Stimulated activated CD4-positive, alpha-beta T cell treated with anti-CD3 and anti-CD28 coated beads, Interleukin-4, amount 100 ng/mL, for 1 hour (primary cell): ENCODE data around the gene ATP1A3.
"Not testable (repeated sequence)": the region's sequence is repeated elsewhere in the genome, so short reads cannot be mapped to it uniquely, and the experiment has no call there.

ENCODE experiments used
- DNase-seq: peaks from one replicate; pipeline ENCODE4 v3.0.0-alpha.2; 2020

Gene ATP1A3

DNA sequence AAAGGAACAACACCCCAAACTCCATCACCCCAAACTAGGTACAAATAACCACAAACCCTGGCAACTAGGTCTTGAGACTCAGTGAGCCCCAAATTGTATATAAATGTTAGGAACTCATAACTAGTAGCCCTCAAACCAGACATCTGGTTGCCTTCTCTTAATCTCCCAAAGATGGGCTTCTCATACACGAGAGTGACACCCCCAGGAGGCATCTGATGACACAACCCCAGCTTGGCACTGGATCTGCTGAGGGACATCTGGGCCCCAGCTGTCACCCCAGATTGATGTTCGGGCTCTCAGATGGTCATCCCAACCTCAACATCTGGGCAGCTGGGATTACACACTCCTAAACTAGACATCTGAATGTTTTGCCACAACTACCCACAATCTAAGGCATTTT is 49.7 kb downstream of the ATP1A3 start:
- no peak for DNase-seq

DNA sequence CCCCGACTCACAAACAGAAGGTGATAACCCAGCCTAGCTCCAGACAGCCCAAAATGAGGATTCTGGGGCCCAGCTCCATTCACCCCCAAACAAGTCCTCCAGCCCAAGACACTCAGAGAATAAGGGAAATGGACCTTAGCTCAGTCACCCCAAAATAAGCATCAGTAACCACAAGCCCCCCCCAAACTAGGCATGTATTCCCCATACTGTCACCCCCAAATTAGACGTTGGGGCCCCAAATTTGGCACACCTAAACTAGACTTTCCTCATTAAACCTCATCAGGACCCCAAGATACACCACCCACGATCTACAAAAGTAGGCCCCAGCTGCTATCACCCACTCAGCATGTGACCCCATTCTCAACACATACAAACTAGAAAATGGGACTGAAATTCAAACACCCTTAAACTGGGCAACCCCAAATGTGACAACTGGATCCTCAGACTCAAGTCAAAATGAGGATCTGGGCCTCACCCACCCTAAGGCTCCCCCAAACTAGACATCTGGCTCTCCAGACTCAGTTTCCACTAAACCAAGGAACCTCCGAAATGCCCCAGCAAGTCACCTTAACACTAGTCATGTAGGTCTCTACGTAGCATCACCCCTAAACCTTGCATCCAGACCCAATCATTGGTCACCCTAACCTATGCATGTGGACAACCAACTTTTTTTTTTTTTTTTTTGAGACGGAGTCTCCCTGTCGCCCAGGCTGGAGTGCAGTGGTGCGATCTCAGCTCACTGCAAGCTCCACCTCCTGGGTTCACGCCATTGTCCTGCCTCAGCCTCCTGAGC is 52.4 kb downstream of the ATP1A3 start:
- no peak for DNase-seq

DNA sequence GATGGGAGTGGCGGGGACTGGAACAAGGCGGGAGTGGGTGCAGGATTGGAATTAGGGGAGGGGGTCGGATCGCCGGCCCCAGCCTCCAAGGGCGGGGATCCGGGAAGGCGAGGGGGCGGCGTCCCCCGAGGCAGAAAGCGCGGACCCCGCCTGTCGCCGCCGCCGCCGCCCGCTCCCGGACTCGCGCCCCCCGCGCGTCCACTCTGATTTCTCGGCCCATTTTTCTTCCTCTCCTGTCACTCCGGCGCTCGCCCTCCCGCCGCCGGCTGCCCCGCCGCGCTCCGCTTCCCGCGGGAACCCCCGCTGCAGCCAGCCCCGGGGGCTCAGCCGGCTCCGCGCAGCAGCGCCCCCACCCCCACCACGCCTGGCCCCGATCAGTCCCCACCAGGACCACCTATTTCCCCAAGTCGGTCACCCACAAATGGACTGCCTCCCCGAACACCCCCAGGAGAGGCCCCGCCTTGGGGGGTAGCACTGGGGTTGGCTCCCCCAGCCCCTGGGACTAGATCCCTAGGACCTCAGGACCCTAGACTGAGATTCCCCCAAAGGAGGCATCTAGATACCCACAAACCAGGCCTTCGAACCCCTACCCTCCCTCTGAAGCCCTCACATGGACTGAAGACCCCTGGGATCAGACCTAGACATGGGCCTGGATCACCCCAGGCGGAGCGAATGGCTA is 53.2 kb downstream of the ATP1A3 start:
- DNase-seq, result no peak

DNA sequence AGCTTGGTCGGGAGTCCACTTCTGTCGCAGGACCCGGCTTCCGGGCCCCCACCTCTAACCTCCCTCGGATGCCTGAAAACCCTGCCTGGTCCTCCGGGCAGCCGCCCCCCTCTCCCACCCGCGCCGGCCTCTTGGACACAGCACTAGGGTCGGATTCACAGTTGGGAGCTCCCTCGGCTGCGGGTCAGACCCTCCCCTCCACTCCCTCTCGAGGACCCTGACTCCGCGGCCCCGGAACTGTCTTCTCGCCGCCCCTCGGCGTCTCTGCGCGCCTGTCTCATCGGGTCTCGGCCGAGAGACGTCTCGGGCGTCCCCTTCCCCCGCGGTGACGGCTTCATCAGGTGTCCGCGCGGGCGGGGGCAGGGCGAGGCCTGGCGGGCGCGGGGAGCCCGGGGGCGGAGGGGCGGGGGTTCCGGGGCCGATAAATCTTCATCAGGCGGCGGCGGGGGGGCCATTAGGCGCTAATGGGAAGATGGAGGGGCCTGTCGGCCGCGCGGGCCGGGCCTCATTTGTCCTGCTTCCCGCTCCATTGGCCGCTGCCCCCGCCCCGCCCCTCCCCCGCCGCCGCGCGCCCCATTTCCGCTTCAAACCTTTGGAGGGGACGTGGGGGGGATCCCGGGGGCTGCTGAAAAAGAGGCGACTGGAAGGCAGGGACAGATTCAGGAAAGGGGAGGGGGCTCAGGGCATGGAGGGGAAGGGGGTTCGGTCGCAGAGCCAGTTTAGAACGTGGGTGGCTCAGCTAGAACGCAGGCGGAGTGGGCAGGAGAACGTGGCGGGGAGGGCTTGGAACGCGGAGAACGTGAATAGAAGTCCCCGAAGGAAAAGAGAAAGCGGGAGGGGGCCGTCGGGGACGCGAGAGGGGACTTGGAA is 53.9 kb downstream of the ATP1A3 start:
- DNase-seq, result peak; percentile 61

DNA sequence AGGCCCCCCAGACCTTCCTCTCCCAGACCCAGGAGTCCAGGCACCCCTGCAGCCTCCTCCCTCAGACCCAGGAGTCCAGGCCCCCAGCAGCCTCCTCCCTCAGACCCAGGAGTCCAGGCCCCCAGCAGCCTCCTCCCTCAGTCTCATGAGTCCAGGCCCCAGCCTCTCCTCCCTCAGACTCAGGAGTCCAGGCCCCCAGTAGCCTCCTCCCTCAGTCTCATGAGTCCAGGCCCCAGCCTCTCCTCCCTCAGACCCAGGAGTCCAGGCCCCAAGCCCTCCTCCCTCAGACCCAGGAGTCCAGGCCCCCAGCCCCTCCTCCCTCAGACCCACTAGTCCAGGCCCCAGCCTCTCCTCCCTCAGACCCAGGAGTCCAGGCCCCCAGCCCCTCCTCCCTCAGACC is 54.8 kb downstream of the ATP1A3 start:
- DNase-seq, result not testable (repeated sequence)

DNA sequence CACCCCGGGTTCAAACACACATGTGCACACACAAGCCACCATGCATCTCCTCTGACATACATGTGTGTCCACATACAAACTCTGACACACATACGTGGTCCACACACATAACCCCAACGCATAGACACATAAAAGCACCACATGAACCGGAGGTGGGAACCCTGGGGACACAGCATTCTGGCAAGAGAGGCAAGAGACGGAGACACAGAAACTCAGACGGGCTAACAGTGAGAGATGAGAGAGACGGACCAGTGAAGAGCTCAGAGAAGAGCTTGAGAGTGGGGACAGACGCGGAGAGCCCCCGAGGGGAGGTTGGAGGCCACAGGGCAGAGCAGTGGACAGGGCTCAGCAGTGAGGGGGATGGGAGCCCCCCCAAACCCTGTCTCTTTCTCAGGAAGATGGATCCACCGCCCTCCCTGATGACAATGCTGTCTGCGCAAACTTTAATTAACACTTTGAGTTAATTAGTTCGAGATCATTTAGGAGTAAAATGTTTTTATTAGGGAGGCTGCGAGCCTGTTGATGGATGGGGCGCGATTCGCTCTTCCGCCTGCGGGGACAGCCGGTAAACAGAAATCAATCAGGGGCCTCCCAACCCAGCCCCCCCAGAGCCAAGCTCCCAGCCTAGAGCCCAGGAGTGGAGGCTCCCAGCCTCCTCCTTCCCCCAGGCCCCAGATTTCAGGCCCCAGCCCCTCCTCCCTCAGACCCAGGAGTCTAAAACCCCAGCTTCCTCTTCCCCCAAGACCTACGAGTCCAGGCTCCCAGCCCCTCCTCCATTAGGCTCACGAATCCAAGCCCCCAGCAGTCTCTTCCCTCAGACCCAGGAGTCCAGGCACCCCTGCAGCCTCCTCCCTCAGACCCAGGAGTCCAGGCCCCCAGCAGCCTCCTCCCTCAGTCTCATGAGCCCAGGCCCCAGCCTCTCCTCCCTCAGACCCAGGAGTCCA is 56.2 kb downstream of the ATP1A3 start:
- DNase-seq, result no peak

DNA sequence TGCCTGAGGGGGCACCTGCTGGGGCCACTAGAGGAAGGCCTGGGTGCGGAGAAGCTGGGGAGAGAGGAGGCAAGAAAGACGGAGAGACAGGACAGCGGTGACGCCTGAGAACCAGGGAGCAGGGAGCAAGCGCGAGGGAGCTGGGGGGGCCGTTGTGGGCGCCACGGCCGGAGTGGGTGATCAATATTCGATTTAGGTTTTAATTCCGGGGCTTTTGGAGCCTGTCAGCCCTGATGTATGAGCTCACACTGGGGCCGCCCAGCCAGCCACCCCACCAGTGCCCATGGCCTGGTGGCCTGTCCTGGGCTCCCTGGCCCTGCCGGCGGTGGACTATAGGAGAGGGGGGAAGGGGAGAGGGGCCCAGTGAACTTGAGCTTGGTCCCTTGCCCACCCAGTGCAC is 57.1 kb downstream of the ATP1A3 start:
- DNase-seq, result no peak

DNA sequence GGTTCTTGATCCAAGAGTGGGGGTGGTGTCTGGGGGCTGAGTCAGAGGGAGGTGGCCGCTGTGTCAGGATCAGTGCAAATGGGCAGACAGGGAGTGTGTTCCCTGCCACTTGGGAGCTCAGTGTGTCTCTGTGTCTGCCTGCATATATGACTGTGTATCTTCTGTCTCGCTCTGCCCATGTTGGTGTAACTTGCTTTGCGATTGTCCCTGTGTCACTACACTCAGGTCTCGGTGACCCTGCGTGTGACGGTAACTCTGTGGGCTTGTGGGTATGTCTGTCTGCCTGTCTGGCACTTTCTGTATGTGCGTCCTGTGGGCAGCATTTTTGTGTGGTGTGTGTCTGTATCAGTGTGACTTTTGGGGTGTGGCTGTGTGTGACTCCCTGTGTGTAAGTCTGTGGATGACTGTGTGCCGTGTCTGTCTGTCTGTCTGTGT is 57.6 kb downstream of the ATP1A3 start:
- no peak for DNase-seq

DNA sequence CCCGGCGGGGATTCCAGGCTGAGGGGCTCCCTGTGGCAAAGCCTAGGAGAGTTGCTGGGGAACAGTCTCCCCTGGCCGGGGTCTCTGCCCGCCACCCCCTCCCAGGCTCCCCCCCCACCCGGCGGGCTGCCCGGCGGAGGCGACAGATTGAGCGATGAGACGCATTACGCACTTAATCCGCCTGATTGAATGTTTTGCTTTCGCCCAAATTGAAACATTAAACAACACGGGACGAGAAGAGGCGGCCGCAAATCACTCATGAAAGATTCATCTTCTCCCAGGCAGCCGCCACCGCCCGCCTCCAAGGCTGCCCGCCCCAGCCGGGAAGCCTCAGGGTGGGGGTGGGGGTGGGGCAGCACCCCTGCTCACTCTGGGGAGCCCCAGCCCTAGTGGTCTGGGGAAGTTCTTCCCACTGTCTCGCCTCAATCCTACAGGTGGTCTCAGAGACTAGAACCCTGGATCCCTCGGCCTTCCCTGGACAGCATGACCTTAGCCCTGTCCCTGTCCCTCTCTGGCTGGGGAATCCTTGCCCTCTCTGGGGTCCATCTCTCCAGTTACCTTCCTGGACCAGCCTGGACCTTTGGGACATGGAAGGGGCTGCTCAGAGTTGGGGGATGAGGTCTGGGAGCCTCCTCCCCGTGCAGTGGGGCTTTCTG is 58.1 kb downstream of the ATP1A3 start:
- no peak for DNase-seq

DNA sequence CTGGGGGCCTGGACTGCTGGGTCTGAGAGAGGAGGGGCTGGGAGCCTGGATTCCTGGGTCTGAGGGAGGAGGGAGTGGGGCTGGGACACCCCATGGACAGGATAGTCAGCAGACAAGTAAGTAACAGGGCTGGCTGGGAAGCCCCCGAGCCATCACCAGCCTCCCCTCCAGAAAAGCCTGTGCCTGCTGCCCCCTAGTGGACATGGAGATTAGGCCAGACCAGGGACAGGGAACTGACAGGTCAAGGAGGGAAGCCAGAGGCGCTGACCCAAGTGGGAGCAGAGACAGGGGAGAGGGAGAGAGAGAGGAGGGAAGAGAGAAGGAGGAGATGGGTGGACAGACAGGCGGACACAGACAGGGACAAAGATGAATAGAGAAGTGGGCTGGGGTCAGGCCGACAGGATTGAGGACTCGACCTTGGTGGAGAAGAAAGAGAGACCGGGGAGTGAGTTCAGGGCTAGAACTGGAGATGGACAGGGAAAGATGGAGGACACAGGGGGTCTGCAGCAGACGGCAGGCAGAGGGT is 59.1 kb downstream of the ATP1A3 start:
- peak; percentile 75 for DNase-seq

DNA sequence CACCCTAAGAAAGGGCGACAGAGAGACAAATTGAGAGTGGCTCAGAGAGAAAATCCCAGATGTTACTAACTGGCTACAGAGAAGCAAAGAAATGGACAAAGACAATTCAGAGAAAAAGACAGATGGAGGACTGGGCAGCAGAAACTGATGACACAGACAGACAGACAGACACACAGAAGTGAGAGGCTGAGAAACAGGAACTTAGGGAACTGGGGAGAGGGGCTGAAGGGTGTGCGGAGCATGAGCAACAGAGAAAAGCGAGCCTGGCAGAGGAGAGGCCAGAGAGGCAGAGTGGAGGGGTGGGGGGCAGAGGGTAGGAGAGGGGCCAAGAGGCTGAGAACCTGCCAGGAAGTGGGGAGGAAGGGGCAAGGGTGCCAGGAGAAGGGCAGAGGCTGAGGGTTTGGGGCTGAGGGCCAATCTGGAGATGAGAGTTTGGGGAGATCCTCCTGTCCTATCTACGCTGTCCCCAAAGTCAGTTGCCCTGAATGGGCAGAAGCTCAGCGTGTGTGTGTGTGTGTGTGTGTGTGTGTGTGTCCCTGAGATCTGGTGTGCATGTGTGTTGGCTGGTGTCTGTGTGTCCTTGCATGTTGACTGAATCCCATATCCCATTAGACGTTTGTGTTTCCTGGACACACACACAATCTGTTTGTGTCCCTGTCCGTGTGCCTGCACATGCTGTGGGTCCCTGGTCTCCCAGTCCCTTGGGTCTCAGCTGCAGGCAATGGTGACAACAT is 60.2 kb downstream of the ATP1A3 start:
- no peak for DNase-seq

DNA sequence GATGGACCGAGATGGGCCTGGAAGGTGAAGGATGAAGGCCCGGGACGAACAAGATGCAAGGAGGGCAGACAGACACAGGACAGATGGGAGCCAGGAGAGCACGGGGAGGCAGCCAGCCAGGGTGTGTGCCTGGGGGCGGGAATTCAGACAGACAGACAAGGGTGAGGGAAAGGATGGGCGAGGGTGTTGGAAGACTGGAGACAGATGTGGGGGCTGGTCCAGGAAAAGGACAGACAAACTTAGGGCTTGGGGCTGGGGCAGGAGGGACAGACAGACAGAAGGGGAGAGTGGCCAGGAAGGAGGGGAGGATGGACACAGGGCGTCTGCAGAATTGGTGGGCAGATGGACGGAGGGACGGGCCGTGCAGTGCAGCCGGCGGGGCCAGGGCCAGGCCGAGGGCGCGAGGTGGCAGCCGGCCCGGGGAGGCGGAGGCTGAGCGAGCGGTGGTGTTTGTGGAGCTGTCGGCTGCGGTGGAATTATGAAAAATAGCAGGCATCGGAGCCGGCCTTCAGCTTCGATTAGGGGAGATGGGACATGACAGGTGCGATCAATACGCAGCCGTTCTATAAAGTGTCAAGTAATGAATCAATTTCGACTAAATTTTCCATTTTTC is 61.2 kb downstream of the ATP1A3 start:
- DNase-seq, result no peak

DNA sequence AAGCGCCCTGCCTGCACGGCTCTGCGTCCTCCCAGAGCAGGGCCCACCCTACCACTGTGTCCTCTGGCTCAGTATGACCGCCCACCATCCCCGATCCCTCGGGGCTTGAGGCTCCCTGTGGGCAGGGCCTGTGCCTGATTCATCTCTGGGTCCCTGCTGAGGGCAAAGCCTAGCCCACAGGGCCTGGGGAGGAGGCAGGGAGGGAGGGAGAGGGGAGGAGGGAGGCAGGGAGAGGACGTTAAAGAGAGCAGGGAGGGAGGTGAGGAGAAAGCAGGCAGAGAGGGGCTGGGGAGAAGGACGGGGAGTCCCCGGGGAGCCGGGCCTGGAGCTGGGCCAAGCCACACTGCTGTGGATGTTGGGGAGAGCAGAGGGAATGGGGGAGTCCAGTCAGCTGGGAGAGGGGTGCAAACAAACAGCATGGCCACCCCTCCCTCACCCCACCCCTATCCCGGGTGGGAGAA is 61.7 kb downstream of the ATP1A3 start:
- no peak for DNase-seq

DNA sequence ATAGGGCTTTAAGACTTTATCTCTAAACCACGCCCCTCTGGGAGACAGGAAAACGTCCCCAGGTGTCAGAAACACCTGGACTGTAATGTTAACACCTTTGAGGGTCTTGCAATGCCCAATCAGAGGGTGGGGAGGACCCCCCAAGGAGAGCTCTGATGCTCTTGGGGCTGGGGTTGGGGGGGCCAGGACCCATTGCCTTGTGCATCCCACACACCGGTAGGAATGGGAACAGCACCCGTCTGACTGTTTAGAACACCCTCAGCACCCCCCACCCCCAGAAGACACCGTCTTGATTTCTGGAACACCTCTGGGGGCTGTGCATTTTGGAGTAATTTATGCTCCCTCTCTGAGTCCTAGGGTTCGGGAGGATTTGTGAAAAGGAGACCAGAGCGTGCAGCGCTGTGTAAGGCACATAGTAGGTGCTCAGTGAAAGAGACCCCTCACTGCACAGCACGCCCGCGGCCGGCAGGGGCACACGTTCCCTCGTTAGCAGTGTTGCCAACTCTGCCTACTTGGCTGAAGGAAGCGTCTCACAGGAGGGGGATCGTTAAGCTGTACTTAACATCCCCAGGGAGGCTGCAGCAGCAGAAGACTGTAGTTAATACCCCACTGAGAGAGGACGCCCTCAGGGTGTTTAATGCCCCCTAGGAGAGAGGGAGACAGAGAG is 63.0 kb downstream of the ATP1A3 start:
- DNase-seq, result no peak

DNA sequence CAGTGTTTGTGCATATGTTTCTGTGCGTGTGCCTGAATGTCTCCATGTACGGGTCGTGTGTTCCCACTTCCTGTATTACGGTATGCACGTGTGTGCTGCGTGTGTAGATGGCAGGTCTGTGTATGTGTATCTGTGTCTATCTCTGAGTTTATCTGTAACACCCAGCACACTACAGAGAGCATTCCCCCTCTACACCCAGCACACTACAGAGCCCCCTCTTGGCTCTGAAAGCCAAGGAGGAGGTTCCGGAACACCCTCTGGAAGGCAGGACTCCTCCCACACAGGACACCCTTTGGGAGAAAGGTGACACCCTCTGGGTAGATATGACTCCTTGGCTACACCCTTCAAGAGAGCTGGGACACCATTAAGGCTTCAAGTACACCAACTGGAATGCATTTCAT is 63.7 kb downstream of the ATP1A3 start:
- no peak for DNase-seq

DNA sequence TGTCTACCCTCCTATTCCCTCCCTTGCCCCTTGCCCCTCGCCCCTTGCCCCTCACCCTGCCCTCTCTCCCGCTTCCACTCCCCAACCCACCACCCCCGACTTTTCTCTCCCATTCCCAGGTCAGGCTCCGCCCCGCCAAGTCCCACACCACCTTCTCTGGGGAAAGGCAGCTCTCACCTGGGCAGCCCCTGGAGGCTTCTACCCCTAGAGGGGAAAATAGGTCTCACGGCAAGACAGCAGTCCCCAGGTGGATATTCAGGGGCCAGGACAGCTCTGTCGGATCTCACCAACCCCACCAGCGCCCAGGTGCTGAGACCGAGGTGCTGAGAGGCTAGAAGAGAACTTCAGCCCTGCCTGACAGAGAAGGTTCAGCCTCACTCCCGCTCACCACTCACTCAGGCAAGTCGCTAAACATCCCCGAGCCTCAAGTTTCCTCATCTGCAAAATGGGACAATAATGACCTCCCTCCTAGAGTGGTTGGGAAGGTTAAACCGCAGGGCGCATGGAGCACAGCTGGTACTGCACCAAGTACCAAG is 64.4 kb downstream of the ATP1A3 start:
- no peak for DNase-seq

DNA sequence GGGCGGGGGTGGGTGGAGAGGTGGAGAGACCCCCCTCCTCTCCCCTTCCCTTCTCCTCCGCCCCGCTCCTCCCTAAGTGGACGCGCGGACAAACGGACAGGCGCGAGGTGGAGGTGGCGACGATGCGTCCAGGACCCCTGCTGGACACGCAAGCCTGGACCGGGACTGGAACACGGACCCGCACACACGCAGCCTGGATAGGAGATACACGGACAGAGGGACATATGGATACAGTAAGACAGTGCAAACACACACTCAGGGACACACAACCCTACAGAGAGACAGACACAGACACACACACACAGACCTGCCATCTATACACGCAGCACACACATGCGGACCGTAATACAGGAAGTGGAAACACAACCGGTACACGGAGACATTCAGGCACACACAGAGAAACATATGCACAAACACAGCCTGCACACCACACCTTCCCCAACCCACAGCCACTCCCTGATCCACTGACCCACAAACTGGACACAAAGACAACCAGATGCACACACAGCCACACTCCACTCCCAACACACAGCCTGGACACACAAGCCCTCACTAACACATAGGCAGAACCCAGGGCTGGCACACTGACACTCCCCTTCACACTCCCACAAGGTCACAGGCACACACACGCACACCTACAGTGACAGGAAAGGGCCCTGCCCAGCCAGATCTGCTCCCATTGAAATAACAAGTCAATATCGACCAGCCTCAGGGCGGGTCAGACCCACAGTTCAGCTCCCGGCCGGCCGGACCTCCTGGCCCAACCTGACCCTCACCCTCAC is 65.1 kb downstream of the ATP1A3 start:
- DNase-seq, result no peak

DNA sequence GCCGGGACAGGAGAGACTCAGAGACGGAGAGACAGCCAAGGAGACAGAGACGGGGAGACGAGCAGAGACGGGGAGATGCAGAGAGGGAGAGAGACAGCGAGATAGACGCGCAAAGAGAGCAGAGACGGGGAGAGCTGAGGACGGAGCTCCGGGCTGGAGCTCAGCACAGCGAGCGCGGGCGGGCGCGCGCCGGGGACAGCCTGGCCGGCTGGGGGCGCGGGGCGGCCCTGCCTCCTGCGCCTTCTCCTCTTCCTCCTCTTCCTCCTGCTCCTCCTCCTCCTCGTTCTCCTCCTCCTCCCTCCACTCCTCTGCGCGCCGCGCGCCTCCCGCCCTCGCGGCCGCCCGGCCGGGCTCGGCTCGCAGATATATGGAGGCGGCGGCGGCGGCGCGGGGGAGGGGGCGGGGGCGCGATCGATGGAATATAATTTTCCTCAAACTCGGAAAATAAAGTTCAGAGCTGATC is 65.8 kb downstream of the ATP1A3 start, which contains the start of gene ERFL:
ERFL (minus strand) TSS at position 229 of the 463 bp plus-strand sequence. CDS start 15,530 bp downstream, outside the sequence.
- DNase-seq, result peak; percentile 37
